GM18951 (cell line): ENCODE results near the gene MS4A18.
A peak's percentile ranks its signal among the peaks of the same experiment; 100 is the strongest.
"Not testable (repeated sequence)": the region's sequence is repeated elsewhere in the genome, so short reads cannot be mapped to it uniquely, and the experiment has no call there.

Experiments used
- POLR2A ChIP-seq: IDR thresholded peaks from 4 replicates; pipeline ENCODE4 v1.6.1; 2011; ENCODE audit warnings: mild to moderate bottlenecking; ENCODE audit not compliant: insufficient read length, insufficient read depth; ENCODE audit errors: extremely low read depth
- in situ Hi-C: fragments of 300-500 bp; cut with MboI; formaldehyde crosslinking; loops from one replicate; pipeline ENCODE4 v1.12.0; 2022; ENCODE audit warnings: low sequenced_read_pairs, mixed read lengths, inconsistent platforms; ENCODE audit not compliant: unreplicated experiment

Gene MS4A18

DNA sequence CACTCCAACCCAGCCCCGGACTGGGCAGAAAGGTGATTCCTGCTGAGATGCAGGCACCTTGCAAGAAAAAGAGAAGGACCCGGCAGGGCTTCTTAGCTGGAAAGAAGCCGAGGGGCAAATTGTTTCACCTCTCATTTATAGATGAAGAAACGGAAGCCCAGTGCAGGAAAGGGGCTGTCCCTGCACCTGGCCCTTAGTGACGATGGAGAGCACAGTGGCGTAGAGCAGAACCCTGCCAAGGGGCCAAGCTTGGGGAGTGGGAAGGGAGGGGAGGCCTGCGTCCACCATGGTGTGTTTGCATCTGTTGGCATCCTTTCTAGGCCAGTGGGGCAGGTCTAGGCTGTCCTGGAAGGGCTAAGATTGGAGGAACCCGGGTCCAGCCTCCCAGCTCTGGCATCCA lies 24.3 kb downstream of the MS4A18 start:
- in situ Hi-C loops: no loop called here
- TF ChIP-seq POLR2A: no peak

DNA sequence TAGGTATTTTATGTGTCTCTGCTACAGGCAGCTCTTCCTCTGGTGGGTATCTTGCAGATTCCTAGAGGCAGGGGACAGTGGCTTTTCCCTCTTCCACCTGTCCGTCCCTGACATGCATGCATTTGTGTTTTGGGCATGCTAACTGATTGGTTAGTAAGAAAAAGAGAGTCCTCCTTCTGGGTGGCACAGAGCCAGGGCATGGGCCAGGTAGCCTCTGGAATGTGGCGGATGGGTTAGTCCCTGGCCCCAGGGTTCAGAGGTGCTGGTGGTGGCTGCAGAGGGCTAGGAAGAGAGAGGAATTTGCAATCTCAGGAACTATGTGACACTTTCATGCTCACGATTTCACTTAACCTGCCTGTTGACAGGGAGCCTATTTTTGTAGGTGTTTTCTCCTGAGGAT lies 26.4 kb downstream of the MS4A18 start:
- no peak for TF ChIP-seq POLR2A
- in situ Hi-C loops: no loop called here

DNA sequence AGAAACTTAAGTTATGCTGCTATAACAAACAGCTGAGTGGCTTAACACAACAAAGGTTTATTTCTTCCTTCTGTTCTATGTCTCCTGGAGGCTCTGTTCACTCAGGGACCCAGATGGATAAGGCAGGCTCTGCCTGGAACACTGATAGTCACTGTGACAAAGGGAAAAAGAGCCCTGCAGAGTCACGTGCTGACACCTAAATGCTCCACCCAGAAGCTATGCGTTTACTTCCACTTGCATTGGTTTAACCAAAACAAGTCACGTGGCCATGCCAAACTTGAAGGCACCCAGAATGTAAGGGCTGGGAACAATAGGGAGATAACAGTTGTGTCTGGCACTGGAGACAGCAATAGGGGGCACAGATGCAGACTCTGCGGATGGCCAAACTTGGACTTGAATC lies 28.8 kb downstream of the MS4A18 start:
- in situ Hi-C loops: no loop called here
- TF ChIP-seq POLR2A: no peak

GRCh38 chr11:60754887-60755286 lies 30.4 kb downstream of the MS4A18 start:
- in situ Hi-C loops: no loop called here
- no peak for TF ChIP-seq POLR2A

GRCh38 chr11:60756307-60757032 lies 31.9 kb downstream of the MS4A18 start, which contains the start of gene MS4A15:
TSS of gene MS4A15 (plus strand) at chr11:60756867. CDS start at chr11:60763734, 6,867 bp downstream.
- in situ Hi-C loops: no loop called here
- no peak for TF ChIP-seq POLR2A

DNA sequence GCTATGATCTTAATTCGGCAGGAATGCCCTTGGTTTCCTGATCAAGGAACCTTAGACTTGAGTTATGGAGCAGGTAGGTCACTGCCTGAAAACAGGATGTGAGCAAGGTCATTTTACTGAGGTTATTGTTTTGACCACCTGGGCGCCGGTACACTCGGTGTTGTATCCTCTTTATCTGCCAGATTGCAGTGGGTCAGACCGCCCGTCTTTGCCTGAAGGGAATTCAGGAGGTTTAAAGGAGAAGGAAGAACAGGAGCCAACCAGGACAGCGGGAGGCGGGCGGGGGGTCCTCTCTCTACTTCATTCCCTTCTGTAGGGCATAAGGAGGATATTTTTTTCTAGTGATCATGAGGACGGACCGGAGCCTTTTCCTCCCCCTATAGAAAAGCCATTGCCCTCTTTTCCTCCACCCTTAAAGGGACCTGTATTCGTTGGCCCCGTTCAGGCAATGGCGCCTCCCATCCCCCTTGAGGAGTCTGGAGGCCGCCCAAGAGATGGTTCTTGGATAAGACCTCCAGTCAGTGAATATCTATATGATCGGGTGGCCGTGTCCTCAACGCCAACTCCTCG lies 32.8 kb downstream of the MS4A18 start:
- in situ Hi-C loops: no loop called here

DNA sequence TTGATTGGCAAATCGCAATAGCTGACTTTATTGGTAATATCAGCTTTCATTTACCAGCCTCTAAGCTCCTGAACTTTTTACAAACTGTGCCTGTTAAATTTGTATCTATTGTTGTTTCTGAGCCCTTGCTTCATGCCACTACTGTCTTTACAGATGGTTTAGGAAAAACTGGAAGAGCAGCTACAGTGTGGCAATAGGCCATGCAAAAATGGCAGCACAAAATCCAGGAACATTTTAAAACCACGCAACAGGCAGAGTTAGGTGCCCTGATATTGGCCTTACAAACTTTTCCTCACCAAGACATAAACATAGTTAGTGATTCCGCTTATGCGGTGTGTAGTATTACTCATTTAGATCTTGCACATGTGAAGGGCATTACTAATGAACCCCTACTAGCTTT lies 34.2 kb downstream of the MS4A18 start:
- in situ Hi-C loops: not testable (repeated sequence)

More for the DNA sequence above, 32.8 kb downstream of the MS4A18 start:
- no peak for TF ChIP-seq POLR2A

- in situ Hi-C loops: not testable (repeated sequence)
These were observed 35.1 kb downstream of the MS4A18 start for GRCh38 chr11:60759438-60760225.

DNA sequence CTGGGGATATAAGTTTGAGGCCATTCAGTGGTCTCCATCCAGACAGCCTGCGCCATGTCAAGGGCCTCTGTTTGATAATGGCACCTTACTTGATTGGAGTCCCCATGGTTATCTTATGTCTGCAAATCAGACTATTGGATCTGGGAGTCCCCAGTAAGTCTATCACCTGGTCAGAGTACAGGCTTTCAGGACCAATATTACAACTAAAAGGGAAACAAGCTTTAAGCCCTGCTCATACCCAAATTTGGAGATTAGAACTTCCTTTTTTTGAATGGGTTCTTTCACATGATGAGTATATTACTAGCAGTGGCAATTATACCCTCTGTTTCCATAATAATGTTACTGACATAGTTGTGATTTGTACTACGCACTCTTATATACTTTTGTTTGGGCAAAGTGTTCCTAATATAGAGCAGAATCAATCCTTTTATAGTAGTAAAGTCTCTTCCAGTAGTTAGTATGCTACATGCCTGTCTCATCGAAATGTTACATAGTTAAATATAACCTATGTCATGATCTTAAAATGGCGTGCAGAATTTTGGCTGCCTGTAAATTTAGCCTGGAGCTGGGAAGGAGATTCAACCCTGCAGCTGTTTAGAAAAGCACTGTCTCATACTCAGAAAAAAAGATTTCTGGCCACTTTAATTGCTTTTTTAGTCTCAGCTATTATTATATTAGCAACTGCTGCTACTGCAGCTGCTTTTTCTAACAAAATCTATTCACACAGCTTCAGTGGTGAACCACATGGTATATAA lies 37.1 kb downstream of the MS4A18 start:
- in situ Hi-C loops: no loop called here

GRCh38 chr11:60762851-60763691 lies 38.6 kb downstream of the MS4A18 start:
- in situ Hi-C loops: no loop called here
- TF ChIP-seq POLR2A: peak; percentile 26

More for the DNA sequence above, 37.1 kb downstream of the MS4A18 start:
- no peak for TF ChIP-seq POLR2A

DNA sequence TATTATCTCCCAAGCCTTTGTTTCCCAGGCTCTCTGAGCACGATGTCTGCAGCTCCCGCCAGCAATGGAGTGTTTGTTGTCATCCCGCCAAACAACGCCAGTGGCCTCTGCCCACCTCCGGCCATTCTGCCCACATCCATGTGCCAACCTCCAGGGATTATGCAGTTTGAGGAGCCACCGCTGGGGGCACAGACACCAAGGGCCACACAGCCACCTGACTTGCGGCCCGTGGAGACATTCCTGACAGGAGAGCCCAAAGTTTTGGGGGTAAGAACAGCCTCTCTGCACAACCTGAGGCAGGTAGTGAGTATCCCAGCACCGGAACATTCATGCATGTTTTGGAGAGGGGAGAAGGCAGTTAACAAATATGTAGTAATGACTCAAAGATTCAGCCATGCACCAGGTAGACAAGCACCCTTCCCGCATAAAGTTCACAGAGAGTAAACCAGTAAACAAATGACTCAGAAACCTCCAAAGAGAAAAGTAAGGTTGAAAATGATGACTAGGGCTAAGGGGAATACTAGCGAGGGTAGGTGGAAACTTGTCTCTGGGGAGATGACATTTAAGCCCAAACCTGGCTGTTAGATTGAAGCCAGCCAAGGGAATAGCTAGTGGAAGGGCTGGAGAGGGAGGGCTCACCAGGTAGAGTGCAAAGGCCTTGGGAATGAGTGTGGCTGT lies 39.3 kb downstream of the MS4A18 start:
- no peak for TF ChIP-seq POLR2A
- in situ Hi-C loops: no loop called here

GRCh38 chr11:60764879-60765278 lies 40.4 kb downstream of the MS4A18 start:
- no peak for TF ChIP-seq POLR2A
- in situ Hi-C loops: no loop called here
